ENCODE results near the gene SULT4A1. TPM values are rescaled to one million over a fixed set of nuclear protein-coding genes. Genes with fewer than 3 reads are reported as not detected.
A peak's percentile ranks its signal among the peaks of the same experiment; 100 is the strongest.

Gene SULT4A1
- total RNA-seq, 1 donor from 2014 or later = 0.14 TPM

DNA sequence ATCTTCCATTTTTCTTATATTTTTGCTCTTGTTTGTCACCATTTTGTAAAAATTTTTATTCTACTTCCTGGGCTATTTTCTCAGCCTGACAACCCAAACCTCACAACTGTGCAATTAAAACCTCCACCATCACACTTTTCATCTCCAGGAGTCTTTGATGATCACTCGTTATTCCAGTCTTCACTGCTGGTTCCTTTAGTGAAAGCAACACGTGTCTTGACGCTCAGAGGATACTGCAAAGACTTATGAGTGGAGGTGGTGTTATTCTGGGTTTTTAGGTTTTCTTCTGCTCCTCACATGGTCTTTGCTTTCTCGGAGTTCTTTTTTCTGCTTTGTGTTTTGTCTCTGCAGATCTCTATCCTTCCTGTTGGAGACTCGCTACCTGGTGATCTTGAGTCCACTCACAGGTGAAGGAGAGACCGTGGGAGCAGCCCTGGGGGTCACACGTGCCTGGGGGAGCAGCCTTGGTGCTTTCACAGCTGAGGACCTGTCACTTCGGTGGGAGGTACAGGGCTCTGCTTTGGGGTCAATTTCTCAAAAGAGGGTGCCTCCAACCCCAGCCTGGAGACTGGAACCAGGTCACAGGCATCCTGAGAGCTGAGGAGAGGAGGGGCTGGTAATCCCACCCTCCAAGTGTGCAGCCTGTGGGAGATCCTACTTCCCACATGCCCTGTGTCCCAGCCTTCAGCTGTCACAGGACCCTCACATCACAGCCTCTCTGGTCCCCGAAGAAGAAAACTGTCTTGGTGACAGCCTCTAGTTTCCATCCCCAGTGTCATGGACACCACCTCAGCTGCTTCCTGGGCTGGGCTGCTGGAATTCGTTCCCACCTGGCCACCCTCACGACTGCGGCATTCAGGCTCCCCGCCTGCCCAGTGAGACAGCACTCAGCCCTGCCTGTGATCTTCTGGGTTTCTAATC, 11.0 kb downstream of the SULT4A1 start:
- no peak for DNase-seq (ENCODE audit: missing footprints)
- intact Hi-C loops (cut with DNase I) = no loop called here
- ATAC-seq = no peak

DNA sequence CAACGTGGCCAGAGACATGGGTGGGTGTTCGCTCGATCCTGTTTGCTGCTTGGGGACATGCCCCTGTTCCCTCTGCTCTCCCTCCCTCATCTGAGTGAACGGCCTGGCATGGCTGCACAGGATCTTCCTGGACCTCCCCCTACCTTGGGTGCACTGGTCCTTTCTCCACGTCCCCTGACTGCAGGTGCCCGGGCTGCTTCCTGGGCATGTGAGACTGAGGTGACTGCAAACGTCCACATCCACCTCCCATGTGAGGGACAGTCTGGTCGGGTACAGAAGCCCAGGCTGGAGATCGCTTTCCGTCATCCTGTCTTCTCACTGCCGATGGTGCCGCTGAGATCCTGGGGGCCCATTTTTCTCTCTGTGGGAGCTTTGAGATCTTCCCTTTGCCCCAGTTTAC, 11.8 kb downstream of the SULT4A1 start:
- DNase-seq (ENCODE audit: missing footprints) = no peak
- no peak for ATAC-seq
- intact Hi-C loops (cut with DNase I) = no loop called here

- intact Hi-C loops (cut with DNase I) = no loop called here
- ATAC-seq (no peak), DNase-seq (ENCODE audit: missing footprints) (no peak)
Measured at GRCh38 chr22:43849731-43850130, 12.6 kb downstream of the SULT4A1 start.

DNA sequence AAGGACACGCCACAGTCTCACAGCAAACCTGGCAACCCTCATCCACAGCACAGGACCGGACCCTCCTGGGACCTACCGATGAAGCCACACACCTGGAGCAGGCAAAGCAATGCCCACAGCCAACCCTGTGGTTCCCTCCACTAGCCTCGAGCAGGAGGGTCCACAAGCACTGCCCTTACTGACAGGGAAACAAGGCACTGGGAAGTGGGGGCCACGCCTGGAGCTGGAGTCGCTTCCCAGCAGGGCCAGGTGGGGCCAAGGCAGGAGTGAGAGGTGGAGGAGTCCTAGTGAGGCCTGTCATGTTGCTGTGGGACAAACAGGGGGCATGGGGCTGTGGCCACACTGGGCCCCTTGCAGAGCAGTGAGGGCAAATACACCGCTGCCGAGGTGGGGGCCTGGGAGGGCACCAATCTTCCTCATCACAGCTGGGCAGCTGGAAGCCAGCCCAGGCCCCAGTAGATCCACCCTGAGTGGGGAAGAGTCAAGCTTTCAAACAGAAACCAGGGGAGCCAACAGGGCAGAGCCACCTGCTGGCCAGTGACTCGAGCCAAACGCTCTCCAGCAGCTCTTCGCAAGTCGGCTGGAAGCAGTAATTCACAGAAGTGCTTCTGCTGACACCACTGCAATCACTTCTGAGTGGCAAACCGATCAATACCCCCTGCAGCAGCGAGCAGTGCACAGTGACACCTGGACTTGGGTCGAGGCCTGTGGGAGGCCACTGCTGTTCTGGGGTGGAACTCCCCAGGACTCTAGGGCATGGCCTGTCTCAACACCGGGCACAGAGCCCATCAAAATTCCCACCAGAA, 13.7 kb downstream of the SULT4A1 start:
- DNase-seq (ENCODE audit: missing footprints) = no peak
- intact Hi-C loops (cut with DNase I) = no loop called here
- ATAC-seq = peak; percentile 61

DNA sequence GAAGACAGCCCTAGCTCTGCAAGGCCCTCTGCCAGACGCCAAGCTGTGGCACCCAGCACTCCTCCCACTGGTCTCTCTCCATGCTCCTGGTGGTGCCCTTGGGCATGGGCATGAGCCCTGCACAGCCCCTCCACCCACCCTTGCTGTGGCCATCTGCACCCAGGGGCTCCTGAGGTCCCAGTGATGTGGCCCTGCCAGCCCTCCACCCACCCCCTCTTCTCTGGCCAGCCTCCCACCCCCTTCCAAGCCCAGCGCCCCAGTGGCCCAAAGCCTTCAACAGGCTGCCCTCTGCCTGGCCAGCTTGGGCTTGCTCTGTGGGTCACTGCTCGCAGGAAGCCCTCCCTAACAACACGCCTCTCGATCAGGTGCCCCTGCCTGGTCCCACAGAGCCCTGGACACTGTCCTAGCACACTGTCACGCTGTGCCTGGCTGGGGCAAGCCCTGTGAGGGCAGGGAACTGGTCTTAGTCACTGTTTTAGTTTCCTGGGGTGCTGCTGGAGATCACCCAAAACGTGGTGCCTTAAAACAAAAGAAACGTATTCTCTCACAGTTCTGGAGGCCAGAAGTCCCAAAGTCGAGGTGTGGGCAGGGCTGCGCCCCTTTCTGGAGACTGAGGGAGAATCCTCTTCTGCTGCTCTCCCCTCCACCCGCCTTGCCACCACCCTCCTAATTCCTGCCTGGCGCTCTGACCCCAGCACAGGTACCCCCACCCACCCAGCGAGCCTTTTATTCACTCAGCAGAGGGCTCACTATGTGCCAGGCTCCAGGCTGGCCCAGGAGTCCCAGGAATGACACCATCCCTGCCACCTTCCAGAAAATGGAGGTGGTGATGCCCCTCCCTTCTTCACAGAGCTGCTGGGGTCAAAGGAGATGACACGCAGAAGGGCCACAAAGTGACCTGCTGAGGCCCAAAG, 14.7 kb downstream of the SULT4A1 start:
- intact Hi-C loops (cut with DNase I) = no loop called here
- DNase-seq (ENCODE audit: missing footprints) (no peak), ATAC-seq (no peak)

DNA sequence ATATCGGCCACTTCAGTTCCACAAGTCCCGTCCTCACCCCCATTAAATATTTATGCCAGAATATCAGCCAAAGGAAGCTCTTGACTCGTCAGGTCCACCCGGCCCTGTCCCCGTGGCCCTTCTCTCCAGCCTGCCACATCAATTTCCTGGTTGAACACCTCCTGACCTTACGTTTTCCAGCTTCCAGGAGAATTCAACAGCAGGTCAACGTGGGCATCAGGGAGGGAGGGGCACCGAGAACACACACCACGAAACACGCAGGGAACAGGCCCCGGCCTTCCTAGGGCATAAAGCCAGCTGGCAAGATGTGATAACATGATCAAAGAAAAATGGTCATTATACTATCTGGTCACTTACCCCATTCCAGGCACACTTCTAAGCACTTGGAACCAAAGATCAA, 15.3 kb downstream of the SULT4A1 start:
- ATAC-seq (no peak), DNase-seq (ENCODE audit: missing footprints) (no peak)

DNA sequence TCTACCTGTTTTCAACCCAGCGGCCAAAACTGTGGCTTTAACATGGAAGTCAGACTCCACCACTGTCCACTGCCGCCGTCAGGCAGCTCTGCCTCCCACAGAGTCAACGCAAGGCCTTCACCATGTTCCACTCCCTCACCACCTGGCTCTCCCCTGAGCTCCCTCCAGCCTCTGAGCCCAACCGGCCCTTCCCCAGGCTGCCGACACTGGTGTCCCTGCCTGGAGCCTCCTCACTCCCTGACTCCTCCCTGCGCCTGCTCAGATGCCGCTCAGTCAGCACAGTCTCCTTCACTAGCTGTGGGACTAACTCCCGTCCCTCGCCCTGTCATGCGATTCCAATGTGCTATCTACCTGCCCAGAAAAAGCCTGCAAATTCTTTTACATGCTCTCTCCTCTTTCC, 16.3 kb downstream of the SULT4A1 start:
- intact Hi-C loops (cut with DNase I) = no loop called here
- DNase-seq (ENCODE audit: missing footprints) = no peak
- no peak for ATAC-seq

More for the DNA sequence above, 15.3 kb downstream of the SULT4A1 start:
- intact Hi-C loops (cut with DNase I) = no loop called here

DNA sequence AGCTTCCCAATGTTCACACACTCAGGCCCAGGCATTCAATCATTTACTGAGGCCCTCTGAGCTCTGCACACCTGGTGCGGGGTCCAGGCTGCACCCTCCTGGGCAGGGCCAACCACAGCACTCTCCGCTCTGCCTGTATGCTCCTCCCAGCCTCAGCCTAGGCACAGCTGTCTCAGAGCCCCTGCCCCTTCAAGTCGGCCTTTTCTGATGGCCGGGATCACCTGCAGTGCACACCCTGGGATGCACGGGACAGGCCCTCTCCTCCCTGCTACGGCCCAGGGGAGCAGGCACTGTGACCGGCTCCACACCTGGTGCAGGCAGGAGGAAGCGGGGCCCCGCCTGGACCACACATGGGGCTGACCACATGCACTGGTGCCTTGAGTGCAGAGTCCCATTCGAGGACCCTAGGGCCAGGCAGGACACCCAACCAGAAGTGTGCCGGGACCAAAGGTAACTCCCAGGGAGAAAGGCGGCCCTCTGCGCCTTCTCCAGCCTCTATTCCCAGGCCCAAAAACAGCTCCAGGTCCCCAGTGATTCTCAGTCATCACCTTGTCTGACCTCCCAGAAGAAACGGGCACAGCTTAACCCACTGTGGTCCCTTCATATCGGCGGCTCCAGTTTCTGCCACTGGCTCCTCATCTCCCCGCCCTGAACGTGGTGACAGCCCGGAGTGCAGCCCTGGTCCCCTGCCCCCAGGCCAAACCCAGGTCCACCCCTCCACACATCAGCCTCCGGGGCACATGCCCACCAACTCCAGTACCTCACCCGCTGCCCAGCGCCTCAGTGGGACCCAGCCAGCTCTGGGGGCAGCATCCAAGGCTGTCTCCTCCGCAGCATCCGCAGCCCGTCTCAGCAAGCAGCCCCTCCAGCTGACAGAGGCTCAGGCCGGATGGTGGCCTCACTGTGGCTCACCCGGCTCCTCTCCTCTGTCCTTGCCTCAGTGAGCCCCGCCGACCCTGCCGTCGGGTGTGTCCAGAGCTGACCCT, 17.5 kb downstream of the SULT4A1 start:
- ATAC-seq = no peak
- intact Hi-C loops (cut with DNase I) = no loop called here
- no peak for DNase-seq (ENCODE audit: missing footprints)

- intact Hi-C loops (cut with DNase I) = no loop called here
- DNase-seq (ENCODE audit: missing footprints) (no peak), ATAC-seq (no peak)
Measured at GRCh38 chr22:43843783-43844530, 18.4 kb downstream of the SULT4A1 start.

DNA sequence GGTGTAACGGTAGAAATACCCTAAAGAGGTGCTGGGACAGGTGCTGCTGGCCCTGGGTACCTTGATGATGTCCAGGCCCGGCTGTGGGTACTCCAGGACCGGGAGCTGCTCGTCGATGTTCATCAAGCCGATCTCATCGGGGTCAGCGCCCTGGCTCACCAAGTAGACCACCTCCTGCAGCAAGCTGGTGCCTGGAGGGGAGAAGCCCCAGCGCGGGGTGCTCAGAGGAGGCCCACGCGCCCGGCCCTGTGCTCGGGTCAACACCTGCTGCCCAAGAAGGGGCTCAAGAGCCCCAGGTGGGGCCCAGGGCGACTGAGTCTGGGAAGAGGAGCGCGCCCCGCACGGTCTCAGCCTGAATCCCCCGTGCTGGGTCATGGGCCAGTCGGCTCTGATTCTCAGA, 20.6 kb downstream of the SULT4A1 start:
- intact Hi-C loops (cut with DNase I) = no loop called here
- DNase-seq (ENCODE audit: missing footprints) (no peak), ATAC-seq (no peak)

DNA sequence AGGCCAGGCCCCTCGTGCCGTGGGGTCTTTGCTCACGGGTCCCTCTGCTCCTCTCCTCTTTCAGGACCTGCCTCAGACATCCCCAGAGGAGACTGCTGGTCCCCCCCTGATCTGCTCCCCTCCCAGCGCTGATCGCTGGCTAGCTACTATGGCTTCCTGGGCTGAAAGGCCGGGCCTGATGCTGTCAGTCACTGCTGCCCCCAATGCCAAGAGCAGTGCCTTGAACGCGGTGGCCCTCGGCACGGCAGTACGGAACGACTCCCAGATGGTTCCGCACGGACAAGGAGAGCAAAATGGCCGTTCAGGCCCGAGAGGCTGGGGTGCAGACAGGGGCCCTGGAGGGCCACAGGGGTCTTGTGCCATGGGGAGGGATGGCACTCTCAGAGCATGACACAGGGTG, 21.5 kb downstream of the SULT4A1 start:
- intact Hi-C loops (cut with DNase I) = no loop called here
- DNase-seq (ENCODE audit: missing footprints) (no peak), ATAC-seq (no peak)

DNA sequence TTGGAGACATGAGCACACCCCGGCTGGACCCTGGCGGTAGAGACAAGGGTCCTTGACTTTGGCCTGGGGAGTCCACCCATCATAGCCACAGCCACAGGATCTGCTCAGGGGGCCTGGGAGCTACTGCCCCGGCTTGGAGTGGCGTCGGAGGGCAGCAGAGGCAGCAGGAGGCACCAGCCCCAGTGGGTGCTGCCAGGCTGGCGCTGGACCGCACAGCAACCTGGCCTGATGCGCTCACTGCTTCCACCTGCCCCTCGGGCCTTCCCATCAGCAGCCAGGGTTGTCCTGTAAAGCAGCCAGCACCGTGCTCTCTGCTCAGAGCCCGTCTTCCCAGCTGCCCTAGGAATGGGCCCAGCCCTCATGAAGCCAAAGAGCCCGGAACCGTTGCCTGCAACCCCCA, 21.9 kb downstream of the SULT4A1 start:
- DNase-seq (ENCODE audit: missing footprints) = no peak
- ATAC-seq = no peak
- intact Hi-C loops (cut with DNase I) = no loop called here

DNA sequence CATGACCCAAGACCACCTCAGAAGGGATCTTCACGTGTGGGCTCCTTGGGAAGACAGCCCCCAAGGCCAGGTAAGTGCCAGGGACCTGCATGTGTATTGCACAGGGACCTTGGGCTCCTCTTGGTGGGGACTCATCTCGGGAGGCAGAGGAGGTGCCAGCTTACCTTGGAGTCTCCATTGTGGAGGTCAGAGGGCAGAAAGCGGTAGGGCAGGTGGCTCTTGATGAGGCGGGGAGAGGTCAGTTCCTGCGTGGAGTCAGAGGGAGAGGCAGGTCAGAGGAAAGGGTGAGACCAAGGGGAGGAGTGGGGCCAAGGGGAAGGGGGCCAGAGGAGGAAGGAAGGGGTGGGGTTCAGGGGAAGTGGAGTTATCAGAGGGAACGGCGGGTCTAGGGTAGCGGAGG, 22.5 kb downstream of the SULT4A1 start:
- ATAC-seq = no peak
- DNase-seq (ENCODE audit: missing footprints) = no peak

GRCh38 chr22:43838571-43839307, 23.6 kb downstream of the SULT4A1 start:
- no peak for ATAC-seq
- DNase-seq (ENCODE audit: missing footprints) = no peak
- intact Hi-C loops (cut with DNase I) = no loop called here

More for the DNA sequence above, 22.5 kb downstream of the SULT4A1 start:
- intact Hi-C loops (cut with DNase I) = no loop called here

DNA sequence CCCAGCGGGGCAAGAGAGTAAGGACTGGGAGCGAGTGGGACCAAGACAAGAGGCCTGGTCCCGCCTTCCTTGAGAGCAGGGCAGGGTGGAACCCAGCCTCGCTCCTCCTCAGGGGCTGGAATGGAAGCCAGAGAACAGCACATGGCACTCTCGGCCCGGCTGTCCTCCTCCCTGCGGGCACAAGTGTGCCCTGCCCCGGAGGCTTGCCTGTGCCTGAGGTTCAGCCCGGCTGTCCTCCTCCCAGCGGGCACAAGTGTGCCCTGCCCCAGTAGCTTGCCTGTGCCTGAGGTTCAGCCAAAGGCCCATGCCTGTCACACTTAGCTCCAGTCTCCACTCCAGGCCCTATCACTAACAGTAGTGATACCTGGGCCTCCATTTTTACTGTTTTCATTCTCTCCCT, 24.2 kb downstream of the SULT4A1 start:
- no peak for DNase-seq (ENCODE audit: missing footprints)
- ATAC-seq = no peak
- intact Hi-C loops (cut with DNase I) = no loop called here

- no peak for DNase-seq (ENCODE audit: missing footprints)
- intact Hi-C loops (cut with DNase I) = no loop called here
- no peak for ATAC-seq
Measured at GRCh38 chr22:43837666-43838065, 24.6 kb downstream of the SULT4A1 start.

DNA sequence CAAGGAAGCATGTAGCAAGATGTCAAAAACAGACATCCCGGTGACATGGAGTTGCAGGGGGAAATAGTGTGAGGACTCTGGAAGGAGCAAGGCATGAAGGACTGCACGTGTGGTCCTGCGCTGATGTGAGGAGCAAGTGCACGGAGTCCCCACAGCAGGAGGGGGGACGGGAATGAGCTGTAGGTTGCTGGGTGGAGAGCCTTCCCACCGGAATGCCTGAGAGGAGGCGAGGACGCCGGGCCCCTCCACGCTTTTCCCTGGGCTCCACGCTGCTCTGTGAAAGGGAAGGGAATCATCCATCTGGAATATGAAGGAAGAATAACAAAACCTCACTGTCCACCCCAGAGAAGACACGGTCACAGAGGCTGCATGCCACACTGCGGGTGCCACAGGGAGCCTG, 26.6 kb downstream of the SULT4A1 start:
- no peak for ATAC-seq
- intact Hi-C loops (cut with DNase I) = no loop called here
- DNase-seq (ENCODE audit: missing footprints) = no peak

Data from Right ventricle myocardium inferior (tissue), 1 donor.